ENCODE results near the gene PRADC1.

GRCh38 chr2:73281244-73281643 is 48.2 kb upstream of the PRADC1 start:
- no peak for TF ChIP-seq CTCF (IDR thresholded peaks at IDR 0.05)
- no peak for TF ChIP-seq POLR2A (IDR thresholded peaks at IDR 0.05)

All from body of pancreas (tissue), 4 donors.